Stimulated activated CD8-positive, alpha-beta memory T cell treated with anti-CD3 and anti-CD28 coated beads, Interleukin-7, amount 100 ng/mL, for 48 hours (primary cell): Measurements from ENCODE around the gene PPP4C.

Experiments used
- DNase-seq, 2 donors: peaks; one replicate each; pipeline ENCODE4 v3.0.0-alpha.2; 2020; ENCODE audit warnings: low read depth in 1 of 2; ENCODE audit errors: extremely low read depth in 1 of 2

PPP4C gene

DNA sequence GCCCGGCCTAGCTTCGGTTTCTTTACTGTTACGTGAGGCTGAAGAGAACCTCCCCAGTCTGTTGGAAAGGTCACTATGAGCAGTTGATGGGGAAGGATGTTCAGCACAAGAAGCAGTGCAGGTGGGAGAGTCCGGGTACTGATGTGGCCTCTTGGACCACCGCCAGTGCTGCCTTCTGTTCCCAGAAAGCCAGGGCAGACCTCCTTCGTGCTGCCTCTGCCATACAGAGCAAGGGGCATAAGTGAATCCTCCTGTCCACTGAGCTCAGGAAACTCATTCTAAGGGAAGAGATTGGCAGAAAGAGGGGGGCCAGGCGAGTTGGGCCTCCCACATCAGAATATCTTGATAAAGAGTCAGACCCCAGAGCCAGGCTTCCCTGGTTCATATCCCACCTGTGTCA is 3.7 kb downstream of the PPP4C start:
- DNase-seq: no peak

- DNase-seq: no peak
These were observed 6.8 kb downstream of the PPP4C start for GRCh38 chr16:30082545-30083090.

DNA sequence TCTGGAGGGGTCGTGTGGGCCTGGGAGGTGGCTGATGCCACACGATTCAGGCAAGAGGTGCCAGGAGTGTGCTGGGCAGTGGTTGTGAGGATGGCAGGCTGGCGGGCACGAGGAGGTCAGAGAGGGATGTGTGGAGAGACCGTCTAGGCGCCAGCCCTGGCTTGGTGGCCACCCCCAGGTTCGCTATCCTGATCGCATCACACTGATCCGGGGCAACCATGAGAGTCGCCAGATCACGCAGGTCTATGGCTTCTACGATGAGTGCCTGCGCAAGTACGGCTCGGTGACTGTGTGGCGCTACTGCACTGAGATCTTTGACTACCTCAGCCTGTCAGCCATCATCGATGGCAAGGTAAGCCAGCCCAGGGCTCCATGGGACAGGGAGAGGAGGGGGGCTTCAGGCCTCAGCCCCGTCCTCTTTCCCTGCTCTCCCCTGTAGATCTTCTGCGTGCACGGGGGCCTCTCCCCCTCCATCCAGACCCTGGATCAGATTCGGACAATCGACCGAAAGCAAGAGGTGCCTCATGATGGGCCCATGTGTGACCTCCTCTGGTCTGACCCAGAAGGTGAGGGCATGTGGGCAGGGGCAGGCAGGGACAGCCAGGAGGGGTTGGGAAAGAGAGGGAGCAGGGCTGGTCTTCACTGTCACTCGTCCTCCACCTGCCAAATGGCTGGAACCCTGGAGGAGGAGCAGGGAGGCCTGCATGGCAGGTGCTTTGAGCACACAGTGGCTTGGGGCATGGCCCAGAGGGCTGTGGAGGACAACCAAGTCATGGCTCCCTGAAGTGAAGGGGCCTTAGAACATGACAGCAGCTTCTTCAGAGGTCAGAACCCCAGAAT is 7.6 kb downstream of the PPP4C start:
- DNase-seq: no peak

DNA sequence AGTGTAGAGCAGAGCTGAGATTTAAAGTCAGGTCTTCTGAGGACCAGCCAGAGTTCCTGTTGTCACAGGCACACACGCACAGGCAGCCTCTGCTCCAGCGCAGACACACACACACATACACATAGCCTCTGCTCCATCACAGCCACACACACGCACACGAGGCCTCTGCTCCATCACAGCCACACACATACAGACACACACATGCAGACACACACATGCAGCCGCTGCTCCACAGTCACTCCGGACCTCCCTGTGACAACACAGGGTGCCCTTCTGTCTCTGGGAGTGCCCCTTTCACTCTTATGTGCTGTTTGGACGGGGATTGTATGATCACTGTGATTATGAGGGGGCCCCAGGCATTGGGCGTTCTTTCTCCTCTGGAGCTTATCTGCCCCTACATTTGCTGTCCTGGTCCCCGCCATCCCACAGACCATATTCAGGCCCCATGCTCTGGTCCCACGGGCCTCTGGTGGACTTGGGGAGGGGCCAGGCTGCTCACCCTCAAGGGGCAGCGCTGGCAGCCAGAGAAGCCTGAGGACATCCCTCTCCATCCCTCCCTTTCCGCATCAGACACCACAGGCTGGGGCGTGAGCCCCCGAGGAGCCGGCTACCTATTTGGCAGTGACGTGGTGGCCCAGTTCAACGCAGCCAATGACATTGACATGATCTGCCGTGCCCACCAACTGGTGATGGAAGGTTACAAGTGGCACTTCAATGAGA is 8.5 kb downstream of the PPP4C start:
- no peak for DNase-seq

GRCh38 chr16:30084816-30085159 is 9.0 kb downstream of the PPP4C start:
- DNase-seq: no peak

DNA sequence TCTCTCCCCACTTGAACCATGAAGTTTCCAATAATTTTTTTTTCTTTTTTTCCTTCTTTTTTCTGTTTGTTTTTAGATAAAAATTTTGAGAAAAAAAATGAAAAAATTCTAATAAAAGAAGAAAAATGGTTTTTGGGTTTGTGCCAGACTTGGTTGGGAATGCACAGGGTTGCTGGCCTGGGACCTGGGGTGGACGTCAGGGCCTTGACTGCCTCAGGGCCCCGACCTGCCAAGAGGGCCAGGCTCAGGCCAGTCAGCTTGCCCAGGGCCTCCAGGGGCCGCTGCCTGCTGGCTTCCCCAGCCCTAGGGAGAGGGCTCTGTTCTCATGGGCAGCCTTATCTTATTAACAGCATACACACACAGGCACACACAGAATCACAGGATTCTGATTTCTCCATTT is 9.5 kb downstream of the PPP4C start:
- no peak for DNase-seq

- DNase-seq: no peak
These were observed 10.0 kb downstream of the PPP4C start for GRCh38 chr16:30085820-30086219.

GRCh38 chr16:30086291-30087140 is 10.7 kb downstream of the PPP4C start:
- DNase-seq: no peak

- DNase-seq: no peak
These were observed 11.5 kb downstream of the PPP4C start for GRCh38 chr16:30087181-30087898.

DNA sequence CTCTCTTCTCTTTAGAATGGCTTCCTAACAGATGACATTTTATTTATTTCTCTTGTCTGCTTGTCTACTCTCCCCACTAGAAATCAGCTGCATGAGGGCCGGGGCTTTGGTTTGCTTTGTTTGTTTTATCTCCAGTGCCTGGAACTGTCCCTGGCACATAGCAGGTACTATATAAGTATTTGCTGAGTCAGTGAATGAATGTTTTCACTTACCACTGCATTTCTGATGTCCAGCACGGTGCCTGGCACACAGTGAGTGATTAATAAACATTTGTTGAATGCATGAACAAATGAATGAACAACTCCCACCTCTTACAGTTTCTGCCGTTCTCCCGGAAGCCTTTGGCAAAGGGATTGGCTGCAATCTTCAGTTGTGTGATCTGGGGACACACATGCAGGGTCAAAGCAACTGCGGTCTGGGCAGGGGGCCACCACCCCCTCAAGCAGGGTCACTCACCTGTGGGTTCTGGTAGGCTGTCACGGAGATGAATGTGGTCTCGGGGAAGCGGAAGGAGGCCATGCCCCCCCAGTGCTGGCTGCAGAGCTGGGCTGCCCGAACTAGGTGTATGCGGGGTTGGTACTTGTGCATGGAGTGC is 12.5 kb downstream of the PPP4C start:
- no peak for DNase-seq

GRCh38 chr16:30088832-30089624 is 13.2 kb downstream of the PPP4C start:
- DNase-seq: no peak

- no peak for DNase-seq
These were observed 15.0 kb downstream of the PPP4C start for GRCh38 chr16:30090610-30091331.

DNA sequence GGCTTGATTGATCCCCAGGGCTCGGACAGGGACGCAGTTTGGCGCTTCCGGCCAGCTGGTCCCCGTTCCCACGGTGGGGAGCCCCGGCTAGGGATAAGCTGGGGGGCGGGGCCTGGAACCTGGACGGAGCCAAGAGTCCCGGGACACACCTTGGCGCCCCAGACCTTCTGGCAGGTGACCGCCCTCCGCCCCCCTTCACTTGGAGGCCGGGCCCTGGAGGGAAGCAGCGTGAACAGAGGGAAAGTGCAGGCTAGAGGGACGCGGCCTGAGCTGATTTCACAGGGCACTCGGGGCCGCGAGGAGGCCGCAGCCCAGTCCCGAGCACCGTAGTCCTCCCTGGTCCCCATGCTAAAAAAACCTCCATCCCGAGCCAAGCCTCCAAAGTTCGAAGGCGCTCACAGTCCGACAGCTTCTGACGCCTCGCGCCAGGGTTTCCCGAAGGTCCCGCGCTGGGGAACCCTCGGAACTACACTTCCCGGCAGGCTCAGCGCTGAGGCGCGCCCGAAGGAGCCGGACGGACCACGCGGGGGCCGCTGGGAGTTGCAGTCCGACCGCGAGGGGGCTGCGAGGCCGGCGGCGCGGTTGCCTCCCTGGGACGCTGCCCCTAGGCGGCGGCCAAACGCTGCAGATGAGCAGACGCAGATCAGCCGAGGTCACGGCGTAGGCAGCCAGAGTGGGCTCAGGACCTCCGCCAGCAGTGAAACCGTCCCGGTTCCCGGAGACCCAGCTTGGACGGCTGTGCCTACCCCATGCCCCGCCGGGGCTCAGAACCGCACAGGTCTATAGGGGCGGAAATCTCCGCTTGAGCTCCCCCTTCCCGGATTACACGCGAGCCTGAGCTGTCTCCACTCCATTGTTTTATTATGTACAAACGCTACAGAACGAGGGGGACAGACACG is 15.9 kb downstream of the PPP4C start, which contains the start of gene TBX6:
Gene TBX6, minus strand, starts transcription at position 451 of the 899 bp plus-strand sequence. CDS start 731 bp downstream, outside the sequence.
- DNase-seq: peak; percentile 89 to 92

GRCh38 chr16:30092373-30093010 is 16.7 kb downstream of the PPP4C start:
- peak; percentile 62 to 71 for DNase-seq

DNA sequence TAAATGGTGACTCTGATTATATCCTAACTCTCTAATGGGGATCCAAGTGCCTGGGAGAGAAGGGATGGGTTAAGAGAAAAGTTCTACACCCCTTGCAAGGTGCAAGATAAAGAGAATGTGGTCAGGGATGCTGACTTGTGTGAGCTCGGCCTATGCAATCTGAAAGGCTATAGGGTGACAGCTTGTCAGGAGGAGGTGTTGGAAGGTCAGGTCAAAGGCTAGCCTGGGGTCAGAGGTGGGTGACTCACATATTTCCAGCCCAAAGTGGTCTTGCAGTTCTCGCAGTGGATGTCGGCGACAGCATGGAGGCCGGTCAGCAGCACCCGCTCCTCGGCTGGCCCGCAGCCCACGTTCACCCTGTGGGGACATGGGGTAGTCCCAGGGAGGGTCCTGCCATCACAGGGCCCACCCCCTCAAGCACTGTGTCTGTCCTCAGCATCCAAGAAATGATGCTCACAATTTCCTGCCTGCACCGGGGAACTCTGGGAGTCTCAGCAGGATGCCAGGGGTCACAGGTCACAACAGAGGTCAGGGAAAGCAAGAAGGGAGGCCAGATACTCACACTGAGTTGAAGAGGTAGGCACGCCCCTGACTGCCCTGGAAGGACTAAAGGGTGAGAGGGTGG is 18.9 kb downstream of the PPP4C start:
- no peak for DNase-seq
